GM12892 (cell line): ENCODE results near the gene DUS1L.

Experiments used
- POLR2A ChIP-seq: IDR thresholded peaks from 2 replicates; pipeline ENCODE4 v1.6.1; 2011; ENCODE audit warnings: low read depth, low read length, control low read depth
- POLR2AphosphoS5 ChIP-seq: IDR thresholded peaks from 2 replicates; pipeline ENCODE4 v1.6.1; 2011; ENCODE audit warnings: low read depth, low read length, control low read depth
- TAF1 ChIP-seq: IDR thresholded peaks from 2 replicates; pipeline ENCODE4 v1.6.1; 2011; ENCODE audit warnings: low read depth, mild to moderate bottlenecking, control low read depth, low read length, borderline replicate concordance

- TF ChIP-seq POLR2A (peak; percentile 91), POLR2AphosphoS5 (peak; percentile 81), TAF1 (peak; percentile 59; the same call in 1 of the 2 replicates)
Observed at GRCh38 chr17:82105882-82106687, 40.5 kb upstream of the DUS1L start.
